Measurements from ENCODE around the gene STX8. TPM values are rescaled to one million over a fixed set of nuclear protein-coding genes. Genes with fewer than 3 reads are reported as not detected.

Gene STX8
- total and polyA plus RNA-seq, 9 of the 15 experiments (the other 6 are each of a cell fraction or from before 2014, with no cell fraction given), result 14.6 to 42.5 (median 22.1) TPM

DNA sequence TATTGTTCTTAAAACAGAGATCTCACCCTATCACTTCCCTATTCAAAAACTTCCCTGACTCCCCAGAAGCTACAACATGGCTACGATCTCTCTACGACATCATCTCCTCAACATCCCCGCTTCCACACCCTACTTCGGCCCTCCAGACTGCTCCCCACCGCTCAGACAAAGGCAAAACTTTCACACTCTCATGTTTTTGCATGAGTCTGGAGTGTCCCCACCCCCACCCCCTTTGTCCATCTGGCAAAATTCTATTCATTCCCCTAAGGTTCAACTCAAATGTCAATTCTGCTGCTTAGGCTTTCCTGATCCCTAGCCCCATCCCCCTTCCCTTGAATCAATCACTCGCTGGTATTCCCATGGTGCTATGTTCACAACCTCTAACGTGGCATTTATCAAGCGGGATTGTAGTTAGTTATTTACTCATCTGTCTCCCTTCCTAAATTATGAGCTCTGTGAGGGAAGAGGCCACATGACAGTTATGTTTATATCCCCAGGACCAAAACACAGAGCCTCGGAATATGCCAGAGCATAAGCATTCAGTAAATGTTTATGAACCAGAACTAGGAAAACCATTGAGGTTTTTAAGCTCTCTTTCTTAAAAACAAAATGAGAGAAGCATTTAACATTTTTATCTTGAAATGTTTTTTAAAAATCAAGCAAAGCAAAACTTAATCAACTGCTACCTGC, 55.9 kb downstream of the STX8 start:
- no TSS peak for BruUV-seq (replicated peaks)
- no peaks in the 10 kb centered on the region for H3K36me3 ChIP-seq (ENCODE audit: control insufficient read depth, insufficient read depth, low read length)
- DNase-seq (ENCODE audit: extremely low read depth in 1 of 4, low spot score in 3 of 4), result no peak
- no peaks in the 10 kb centered on the region for H4K20me1 ChIP-seq (replicated peaks; ENCODE audit: control insufficient read depth, insufficient read depth, low read length)
- ChIA-PET POLR2A (interaction anchor here (1.4 kb wide), 1 partner anchor 113 kb away, joined by 3 read pairs; no protein-coding TSS in a partner anchor), CTCF (ENCODE audit: low intra/inter-chr PET ratio) (no interaction called here)
- no peak overlapping the region for H3K27ac ChIP-seq (ENCODE audit: extremely low read depth, low read depth, low read length)
- no peak for FAIRE-seq
- TF ChIP-seq SIN3A (IDR thresholded peaks at IDR 0.05; ENCODE audit: borderline replicate concordance in 2 of 2, control insufficient read depth in 1 of 2, low read depth in 2 of 2, low read length in 2 of 2), result no peak
- no peak for TF ChIP-seq ZNF224 (CRISPR knock-in tag; IDR thresholded peaks at IDR 0.05)
- no peak for TF ChIP-seq ZNF75A (CRISPR knock-in tag; IDR thresholded peaks at IDR 0.05)
- TF ChIP-seq ZNF583 (CRISPR knock-in tag; IDR thresholded peaks at IDR 0.05), result no peak
- TF ChIP-seq SOX6 (IDR thresholded peaks at IDR 0.05), result no peak
- TF ChIP-seq SREBF2 (CRISPR knock-in tag; IDR thresholded peaks at IDR 0.05), result no peak
- no peak for TF ChIP-seq ZC3H8 (IDR thresholded peaks at IDR 0.05)
- WGBS (ENCODE audit: insufficient coverage, low coverage, missing lambda C conversion rate), result 8% methylated on average over 9 of the region's 9 CpGs
- intact Hi-C loops (cut with micrococcal nuclease) (loop anchor here (2.0 to 5.0 kb wide), 2 partner anchors 53 to 117 kb away; no protein-coding TSS in a partner anchor), in situ Hi-C loops (cut with MboI) (no loop called here)
- no peak overlapping the region for H3K4me2 ChIP-seq (ENCODE audit: insufficient read depth, low read length)
- no peaks in the 10 kb centered on the region for H3K27me3 ChIP-seq (ENCODE audit: control insufficient read depth in 2 of 2, insufficient read depth in 2 of 2, low read length in 2 of 2)
- no peak overlapping the region for H3K9ac ChIP-seq (ENCODE audit: insufficient read depth in 1 of 2, low read depth in 2 of 2, low read length in 2 of 2)
- no peaks in the 10 kb centered on the region for H3K79me2 ChIP-seq (ENCODE audit: control insufficient read depth, insufficient read depth, low read length)
- peaks cover 0 to 3% of the 10 kb centered on the region in 2 experiments; a peak in 2 of 5 replicates for H3K4me1 ChIP-seq (replicated peaks in 1 of 2; ENCODE audit: control insufficient read depth in 2 of 2, insufficient read depth in 2 of 2, low read length in 2 of 2)
- no peak overlapping the region for H2AFZ ChIP-seq (ENCODE audit: low read depth, low read length)
- no peak overlapping the region for H3K4me3 ChIP-seq
- no peak for ATAC-seq
- H3K9me3 ChIP-seq (replicated peaks; ENCODE audit: control insufficient read depth, insufficient read depth, low read depth, low read length), result no peaks in the 10 kb centered on the region
- no peaks in the 10 kb centered on the region for H3K9me1 ChIP-seq (ENCODE audit: control insufficient read depth, insufficient read depth, low read length)
